Activated T-cell treated with anti-CD3 and anti-CD28 coated beads, Interleukin-2, amount 50 U/mL, for 24 hours (primary cell): Measurements from ENCODE around the gene MAN2B1.
"Not testable (repeated sequence)": the region's sequence is repeated elsewhere in the genome, so short reads cannot be mapped to it uniquely, and the experiment has no call there.

Experiments
- DNase-seq: peaks from one replicate; pipeline ENCODE4 v3.0.0-alpha.2; 2020
- H3K27ac Mint-ChIP-seq: 2 replicates; pipeline ENCODE4 v1.8.0; 2020; ENCODE audit warnings: mild to moderate bottlenecking, mixed read lengths
- H3K27me3 Mint-ChIP-seq: 2 replicates; pipeline ENCODE4 v1.8.0; 2020; ENCODE audit warnings: mixed read lengths
- H3K36me3 Mint-ChIP-seq: 2 replicates; pipeline ENCODE4 v1.8.0; 2020; ENCODE audit warnings: low read depth, mixed read lengths
- H3K4me1 Mint-ChIP-seq: 2 replicates; pipeline ENCODE4 v1.8.0; 2020; ENCODE audit warnings: low read depth, mixed read lengths
- H3K4me3 Mint-ChIP-seq: 2 replicates; pipeline ENCODE4 v1.8.0; 2020; ENCODE audit warnings: mild to moderate bottlenecking, moderate library complexity, mixed read lengths
- H3K9me3 Mint-ChIP-seq: 2 replicates; pipeline ENCODE4 v1.8.0; 2020; ENCODE audit warnings: mixed read lengths

Gene MAN2B1

DNA sequence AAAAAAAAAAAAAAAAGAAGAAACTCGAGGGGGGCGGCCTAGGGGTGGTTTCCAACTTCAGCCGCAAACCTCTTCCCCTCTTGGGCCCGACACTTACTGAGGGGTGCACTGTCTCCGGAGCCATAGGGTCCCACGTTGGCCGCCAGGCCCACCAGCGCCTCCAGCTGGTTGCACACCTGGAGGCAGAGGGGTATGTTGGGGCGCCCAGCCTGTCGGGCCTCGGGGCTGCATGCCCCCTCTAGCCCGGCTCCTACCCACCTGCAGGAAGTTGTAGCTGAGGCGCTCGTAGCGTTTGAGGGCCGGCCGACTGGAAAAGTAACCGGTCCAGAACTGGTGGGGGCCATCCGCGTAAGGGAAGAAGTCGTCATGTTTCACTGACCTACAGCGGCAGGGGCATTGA, 8.6 kb downstream of the MAN2B1 start:
- H3K4me1 Mint-ChIP-seq: no peaks in the 10 kb centered on the region
- no peaks in the 10 kb centered on the region for H3K27me3 Mint-ChIP-seq
- no peak overlapping the region for H3K4me3 Mint-ChIP-seq
- peaks cover 81% of the 10 kb centered on the region for H3K36me3 Mint-ChIP-seq
- H3K9me3 Mint-ChIP-seq: no peaks in the 10 kb centered on the region
- H3K27ac Mint-ChIP-seq: no peak overlapping the region
- no peak for DNase-seq

DNA sequence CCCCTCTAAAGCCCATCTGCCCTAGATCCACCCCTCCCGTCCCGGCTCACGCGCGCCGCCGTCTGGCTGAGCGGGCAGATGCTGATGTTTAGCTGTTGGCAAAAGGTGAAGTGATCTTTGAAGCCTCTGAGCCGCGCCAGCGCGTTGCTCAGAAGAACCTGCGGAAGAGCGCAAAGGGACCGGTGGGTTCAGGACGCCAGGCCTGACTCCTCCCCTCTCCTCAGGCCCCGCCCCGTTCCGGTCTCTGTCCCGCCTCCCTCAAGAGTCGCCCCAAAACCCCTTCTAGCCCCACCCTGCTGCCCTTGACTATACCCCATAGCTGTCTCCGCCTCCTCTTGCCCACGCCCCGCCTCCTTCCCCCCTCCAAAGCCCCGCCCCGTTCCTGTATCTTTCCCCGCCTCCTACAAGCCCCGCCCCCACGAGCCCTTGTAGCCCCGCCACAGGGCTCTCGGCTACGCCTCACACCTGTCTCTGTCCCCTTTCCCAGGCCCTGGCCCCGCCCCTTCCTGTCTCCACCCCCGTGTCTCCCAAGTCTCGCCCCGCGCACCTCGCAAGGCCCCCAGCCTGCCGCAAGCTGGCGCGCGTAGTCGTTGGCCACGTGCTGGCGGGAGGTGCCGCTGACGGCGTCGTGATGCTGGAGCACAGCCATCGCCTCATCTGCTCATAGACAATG, 9.5 kb downstream of the MAN2B1 start:
- Mint-ChIP-seq H3K4me3 (no peak overlapping the region), H3K36me3 (peaks cover 78% of the 10 kb centered on the region), H3K4me1 (no peaks in the 10 kb centered on the region), H3K9me3 (no peaks in the 10 kb centered on the region), H3K27me3 (no peaks in the 10 kb centered on the region), H3K27ac (no peak overlapping the region)
- no peak for DNase-seq

DNA sequence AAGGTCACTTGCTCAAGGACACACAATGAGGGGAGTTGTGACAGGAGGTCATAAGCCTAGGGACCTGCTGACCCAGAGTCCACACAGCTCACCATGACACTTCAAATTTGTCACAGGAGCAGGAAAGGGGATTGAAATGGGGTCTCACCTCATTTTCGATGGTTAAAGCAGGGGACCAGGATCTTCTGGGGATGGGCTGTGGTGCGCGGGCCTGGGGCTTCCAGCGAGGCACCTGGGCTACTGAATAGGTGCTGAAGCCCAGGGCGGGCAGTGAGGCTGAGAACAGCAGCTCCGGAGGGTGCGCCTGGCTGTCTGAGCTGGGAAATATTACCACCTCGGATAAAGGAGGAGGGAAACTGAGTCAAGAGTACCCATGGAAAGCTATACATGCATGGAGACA, 11.0 kb downstream of the MAN2B1 start:
- Mint-ChIP-seq H3K27ac (no peak overlapping the region), H3K4me3 (no peak overlapping the region), H3K36me3 (peaks cover 79% of the 10 kb centered on the region), H3K9me3 (no peaks in the 10 kb centered on the region), H3K4me1 (no peaks in the 10 kb centered on the region), H3K27me3 (no peaks in the 10 kb centered on the region)
- DNase-seq: no peak

DNA sequence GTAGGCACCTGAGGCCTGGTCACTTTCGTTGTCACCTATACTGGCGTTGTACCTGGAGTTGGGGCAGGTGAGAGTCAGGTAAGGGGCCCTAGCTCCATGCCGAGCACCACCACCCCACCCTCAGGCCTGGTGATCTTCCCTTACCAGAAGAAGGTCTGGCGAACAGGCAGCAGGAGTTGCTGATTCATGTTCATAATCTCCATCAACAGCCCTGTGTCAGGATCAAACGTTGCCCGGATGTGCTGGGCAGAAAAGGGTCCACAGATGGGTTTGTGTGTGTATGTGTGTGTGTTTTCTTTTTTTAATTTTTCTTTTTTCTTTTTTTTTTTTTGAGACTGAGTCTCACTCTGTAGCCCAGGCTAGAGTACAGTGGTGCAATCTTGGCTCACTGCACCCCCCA, 14.3 kb downstream of the MAN2B1 start:
- Mint-ChIP-seq H3K36me3 (peaks cover 74% of the 10 kb centered on the region), H3K4me3 (no peak overlapping the region), H3K9me3 (no peaks in the 10 kb centered on the region), H3K4me1 (no peaks in the 10 kb centered on the region), H3K27ac (no peak overlapping the region), H3K27me3 (no peaks in the 10 kb centered on the region)
- no peak for DNase-seq

DNA sequence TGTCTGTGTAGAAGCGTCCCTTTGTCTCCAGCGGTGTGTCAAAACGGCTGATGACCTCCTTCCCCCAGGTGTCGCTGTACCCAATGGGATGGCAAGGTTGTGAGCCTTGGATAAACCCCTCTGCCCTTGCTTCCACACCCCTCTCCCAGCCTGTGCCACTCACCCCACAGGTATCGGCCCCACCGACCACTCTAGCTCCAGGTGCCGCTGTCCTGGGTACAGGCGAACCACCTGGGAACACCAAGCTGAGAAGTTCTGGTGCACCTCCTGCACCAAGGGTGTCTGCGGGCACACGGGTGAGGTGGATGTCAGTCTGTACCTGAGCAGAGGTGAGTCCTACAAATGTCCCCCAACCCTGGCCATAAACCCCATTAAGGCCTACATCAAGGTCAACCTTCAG, 16.6 kb downstream of the MAN2B1 start:
- Mint-ChIP-seq H3K4me1 (no peaks in the 10 kb centered on the region), H3K9me3 (no peaks in the 10 kb centered on the region), H3K36me3 (peaks cover 67% of the 10 kb centered on the region), H3K4me3 (no peak overlapping the region), H3K27me3 (no peaks in the 10 kb centered on the region), H3K27ac (no peak overlapping the region)
- no peak for DNase-seq

DNA sequence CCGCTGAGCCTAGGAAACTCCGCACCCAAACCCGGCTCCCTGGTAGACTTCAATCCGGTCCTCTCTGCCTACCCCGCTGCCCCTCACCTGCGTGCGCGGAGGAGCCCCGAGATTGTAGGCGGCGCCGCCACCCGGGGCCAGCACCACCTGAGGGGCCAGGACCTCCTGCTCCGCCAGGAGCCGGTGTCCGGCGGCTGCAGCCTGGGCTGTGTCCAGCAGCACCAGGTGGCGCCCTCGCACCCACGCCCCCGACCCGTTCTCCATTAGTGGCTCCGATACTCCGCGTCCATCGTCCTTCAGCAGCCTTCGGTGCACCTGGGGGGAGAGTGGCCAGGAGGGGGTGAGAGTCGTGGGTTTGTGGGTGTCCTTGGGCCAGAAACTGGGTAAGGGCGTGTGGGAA, 18.5 kb downstream of the MAN2B1 start:
- H3K36me3 Mint-ChIP-seq: peaks cover 70% of the 10 kb centered on the region
- no peak for DNase-seq
- no peak overlapping the region for H3K27ac Mint-ChIP-seq
- H3K4me3 Mint-ChIP-seq: no peak overlapping the region
- no peaks in the 10 kb centered on the region for H3K9me3 Mint-ChIP-seq
- H3K27me3 Mint-ChIP-seq: no peaks in the 10 kb centered on the region
- H3K4me1 Mint-ChIP-seq: no peaks in the 10 kb centered on the region

DNA sequence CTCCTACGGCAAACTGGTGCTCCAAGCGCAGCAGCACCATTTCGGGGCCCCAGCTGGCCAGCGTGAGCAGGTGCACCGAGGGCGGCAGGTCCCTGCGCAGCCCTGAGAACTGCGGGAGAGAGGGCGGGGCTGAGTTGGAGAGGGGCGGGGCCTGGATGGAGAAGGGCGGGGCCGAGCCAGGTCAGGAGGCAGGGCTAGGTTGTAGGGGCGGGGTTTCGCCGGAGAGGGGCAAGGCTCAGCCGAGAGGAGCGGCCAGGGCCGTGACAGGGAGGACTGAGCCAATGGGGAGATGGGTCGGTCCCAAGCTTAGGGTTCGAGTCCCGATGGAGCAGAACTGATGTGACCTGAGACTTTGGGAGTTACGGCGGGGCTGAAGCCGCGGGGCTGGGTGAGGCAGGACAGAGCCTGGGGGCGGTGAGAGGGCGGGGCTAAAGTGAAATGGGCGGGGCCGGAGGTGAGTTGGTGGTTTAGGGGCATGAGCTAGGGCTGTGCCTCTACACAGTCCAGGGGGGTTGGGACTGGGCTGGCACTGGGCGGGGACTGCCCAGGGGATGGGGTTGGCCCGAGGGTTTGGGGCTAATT, 19.0 kb downstream of the MAN2B1 start:
- Mint-ChIP-seq H3K27me3 (no peaks in the 10 kb centered on the region), H3K4me1 (no peaks in the 10 kb centered on the region), H3K4me3 (no peak overlapping the region), H3K36me3 (peaks cover 74% of the 10 kb centered on the region), H3K27ac (no peak overlapping the region), H3K9me3 (no peaks in the 10 kb centered on the region)
- DNase-seq: peak; percentile 64

DNA sequence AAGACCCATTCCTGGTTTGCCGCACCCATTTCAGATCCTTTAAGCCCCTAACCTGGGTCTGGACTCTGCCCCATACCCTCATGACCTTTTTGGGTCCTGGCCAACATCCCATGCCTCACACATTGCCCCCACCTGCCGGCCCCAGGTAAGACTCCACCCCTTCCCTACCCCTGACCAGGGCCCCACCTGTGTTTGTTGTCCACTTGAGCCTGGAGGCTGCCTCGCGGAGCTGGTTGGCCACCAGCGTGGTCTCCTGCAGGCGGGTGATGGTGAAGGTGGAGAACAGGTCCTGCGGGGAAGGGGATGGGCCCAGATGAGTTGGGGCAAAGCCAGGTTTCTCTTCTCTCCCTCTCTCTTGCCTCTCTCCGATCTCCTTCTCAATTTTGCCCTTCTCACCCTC, 19.5 kb downstream of the MAN2B1 start:
- Mint-ChIP-seq H3K36me3 (peaks cover 75% of the 10 kb centered on the region), H3K4me1 (no peaks in the 10 kb centered on the region), H3K27me3 (no peaks in the 10 kb centered on the region), H3K27ac (peak overlapping the region; percentile 15), H3K9me3 (no peaks in the 10 kb centered on the region), H3K4me3 (no peak overlapping the region)
- DNase-seq: no peak

DNA sequence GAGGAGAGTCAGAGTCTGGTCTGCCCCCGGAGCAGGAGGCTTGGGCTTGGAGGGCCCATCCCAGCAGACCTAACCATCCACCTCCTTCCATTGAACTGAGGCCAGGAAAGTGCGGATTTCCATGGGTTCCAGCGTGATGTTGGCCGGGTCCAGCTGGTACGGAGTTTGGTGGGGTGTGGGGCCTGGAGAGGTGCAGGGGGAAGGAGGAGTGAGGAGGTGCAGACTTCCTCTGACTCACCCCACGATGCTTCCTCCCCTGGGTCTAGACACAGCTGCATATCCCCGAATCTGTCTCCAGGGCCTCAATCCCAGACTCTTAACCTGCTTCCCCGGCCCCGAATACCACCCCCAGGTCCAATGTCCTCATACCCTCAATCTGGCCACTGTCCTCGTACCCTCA, 20.0 kb downstream of the MAN2B1 start:
- Mint-ChIP-seq H3K27me3 (no peaks in the 10 kb centered on the region), H3K36me3 (peaks cover 70% of the 10 kb centered on the region), H3K4me1 (no peaks in the 10 kb centered on the region), H3K9me3 (no peaks in the 10 kb centered on the region), H3K4me3 (no peak overlapping the region), H3K27ac (peak overlapping the region; percentile 15)
- DNase-seq: no peak

DNA sequence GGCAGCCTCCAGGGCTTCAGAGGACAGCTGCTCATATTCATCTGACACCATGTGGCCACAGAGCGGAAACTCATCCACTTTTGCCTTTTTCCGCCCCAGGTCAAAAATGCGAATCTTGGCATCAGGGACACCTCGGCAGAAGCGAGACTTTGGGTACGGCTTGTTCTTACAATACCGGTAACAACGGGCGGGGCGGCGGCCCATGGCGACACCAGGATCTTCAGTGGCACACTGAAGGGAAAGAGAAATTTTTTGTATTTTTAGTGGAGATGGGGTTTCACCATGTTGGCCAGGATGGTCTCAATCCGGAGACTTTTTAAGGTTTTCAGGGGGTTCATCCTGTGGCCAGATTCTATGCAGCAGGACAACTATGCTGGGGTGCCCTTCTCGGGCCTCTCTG, 22.8 kb downstream of the MAN2B1 start:
- not testable (repeated sequence) for H3K9me3 Mint-ChIP-seq, H3K27me3 Mint-ChIP-seq, H3K27ac Mint-ChIP-seq, DNase-seq, H3K4me3 Mint-ChIP-seq, H3K4me1 Mint-ChIP-seq
- H3K36me3 Mint-ChIP-seq: peaks cover 53% of the 10 kb centered on the region

DNA sequence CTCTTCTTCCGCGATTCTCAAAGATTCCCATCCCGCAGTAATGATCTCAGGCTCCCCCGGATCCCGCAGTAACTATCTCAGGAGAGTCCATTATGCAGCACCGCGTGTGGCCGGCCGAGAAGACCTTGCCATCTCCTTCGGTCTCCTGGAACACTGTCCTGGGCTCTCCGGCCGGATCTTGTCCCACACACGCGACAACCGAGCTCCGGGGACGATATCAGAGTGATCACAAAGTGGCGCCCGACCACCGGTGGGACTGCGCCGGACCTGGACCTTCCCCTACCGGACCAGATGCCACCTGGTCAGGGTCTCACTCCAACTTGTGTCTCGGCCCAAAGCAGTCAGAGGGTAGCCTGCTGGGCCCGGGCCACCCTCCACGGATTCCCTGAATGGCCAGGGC, 24.0 kb downstream of the MAN2B1 start:
- Mint-ChIP-seq H3K36me3 (peaks cover 45% of the 10 kb centered on the region), H3K27me3 (no peaks in the 10 kb centered on the region), H3K27ac (no peak overlapping the region), H3K4me3 (no peak overlapping the region), H3K9me3 (no peaks in the 10 kb centered on the region), H3K4me1 (peaks cover 10% of the 10 kb centered on the region)
- no peak for DNase-seq

DNA sequence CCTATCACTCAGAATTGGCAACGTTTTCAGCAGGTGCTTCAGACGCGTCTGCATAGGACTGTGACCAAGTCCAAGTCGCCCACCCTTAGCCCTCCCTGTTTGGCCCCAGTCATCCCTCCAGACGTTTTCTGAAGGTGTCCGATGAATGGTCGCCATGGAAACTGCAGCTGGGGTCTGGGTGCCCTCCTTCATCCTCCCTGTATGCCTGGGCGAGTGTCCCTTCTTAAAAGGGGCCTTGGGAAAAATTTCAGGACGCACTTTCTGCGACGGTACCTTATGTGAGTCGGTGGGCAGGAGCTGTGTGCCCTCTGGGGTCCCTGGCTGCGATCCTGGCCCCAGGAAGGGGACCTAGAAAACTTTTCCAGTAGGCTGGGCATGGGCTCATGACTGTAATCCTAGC, 25.1 kb downstream of the MAN2B1 start:
- DNase-seq: no peak
- Mint-ChIP-seq H3K4me1 (peaks cover 17% of the 10 kb centered on the region), H3K9me3 (no peaks in the 10 kb centered on the region), H3K36me3 (peaks cover 38% of the 10 kb centered on the region), H3K27me3 (no peaks in the 10 kb centered on the region), H3K4me3 (no peak overlapping the region), H3K27ac (no peak overlapping the region)

DNA sequence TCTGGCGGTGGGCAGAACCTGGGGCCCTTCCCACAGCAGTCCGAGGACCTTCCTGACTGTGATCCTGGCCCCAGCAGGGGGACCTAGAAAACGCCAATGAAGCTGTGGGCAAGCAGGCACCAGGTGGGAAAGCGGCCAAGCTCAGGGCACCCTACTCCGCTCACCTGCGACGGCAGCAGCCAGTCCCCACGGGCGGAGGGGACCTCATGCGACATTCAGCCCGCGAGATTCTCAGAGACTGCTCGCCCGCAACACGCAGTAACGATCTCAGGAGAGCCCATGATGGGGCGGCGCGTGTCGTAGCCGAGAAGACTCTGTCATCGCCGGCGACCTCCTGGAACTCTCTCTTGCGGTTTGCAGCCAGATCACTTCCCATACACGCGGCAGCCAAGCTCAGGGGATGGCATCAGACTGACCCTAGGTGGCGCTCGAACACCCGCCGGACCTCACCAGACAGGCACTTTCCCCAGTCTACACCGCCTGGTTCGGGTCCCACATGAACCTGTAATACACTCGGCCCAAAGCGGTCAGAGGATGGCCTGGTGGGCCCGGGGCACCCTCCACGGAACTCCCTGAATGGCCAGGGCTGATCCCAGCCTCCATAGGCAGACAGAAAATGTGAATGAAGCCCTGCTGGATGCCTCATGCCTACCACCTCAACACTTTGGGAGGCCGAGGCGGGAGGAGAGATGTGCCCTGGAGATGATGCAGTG, 26.5 kb downstream of the MAN2B1 start:
- Mint-ChIP-seq H3K9me3 (no peaks in the 10 kb centered on the region), H3K4me3 (peak overlapping the region; percentile 73), H3K36me3 (peaks cover 33% of the 10 kb centered on the region), H3K27me3 (no peaks in the 10 kb centered on the region), H3K27ac (peak overlapping the region; percentile 84), H3K4me1 (peaks cover 22% of the 10 kb centered on the region)
- peak; percentile 91 for DNase-seq

DNA sequence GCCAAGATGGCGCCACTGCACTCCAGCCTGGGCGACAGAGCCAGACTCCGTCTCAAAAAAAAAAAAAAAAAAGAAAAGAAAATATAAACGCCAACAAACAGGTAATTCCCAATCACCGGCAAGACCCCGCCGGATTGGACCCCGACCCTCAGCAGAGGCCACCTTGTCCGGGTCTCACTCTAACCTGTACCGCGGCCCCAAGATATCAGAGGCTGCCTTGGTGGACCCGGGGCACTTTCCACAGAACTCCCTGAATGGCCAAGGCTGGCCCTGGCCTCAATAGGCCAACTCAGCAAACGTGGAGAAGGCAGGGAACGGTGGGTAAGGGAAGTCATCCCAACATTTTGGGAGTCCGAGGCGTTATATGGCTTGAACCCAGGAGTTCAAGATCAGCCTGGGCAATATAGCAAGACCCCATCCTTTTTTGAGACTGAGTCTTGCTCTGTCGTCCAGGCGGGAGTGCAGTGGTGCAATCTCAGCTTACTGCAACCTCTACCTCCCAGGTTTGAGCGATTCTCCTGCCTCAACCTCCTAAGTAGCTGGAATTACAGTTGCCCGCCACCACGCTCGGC, 27.8 kb downstream of the MAN2B1 start:
- Mint-ChIP-seq H3K9me3 (no peaks in the 10 kb centered on the region), H3K36me3 (peaks cover 29% of the 10 kb centered on the region), H3K27ac (no peak overlapping the region), H3K27me3 (no peaks in the 10 kb centered on the region), H3K4me3 (no peak overlapping the region), H3K4me1 (peaks cover 27% of the 10 kb centered on the region)
- no peak for DNase-seq

DNA sequence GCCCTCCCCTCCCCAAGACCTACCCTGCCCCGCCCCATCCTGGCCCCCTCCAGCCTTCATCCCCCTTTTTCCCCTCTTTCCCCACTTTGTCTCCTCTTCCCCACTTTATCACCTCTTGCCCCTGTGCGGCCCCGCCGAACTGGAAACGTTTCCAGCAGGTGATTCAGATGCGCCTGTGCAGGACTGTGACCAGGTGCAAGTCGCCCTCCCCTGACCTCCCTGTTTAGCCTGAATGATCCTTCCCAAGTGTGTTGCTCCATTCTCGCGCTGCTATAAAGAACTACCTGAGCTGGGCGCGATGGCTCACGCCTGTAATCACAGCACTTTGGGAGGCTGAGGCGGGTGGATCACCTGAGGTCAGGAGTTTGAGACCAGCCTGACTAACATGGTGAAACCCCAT, 29.9 kb downstream of the MAN2B1 start:
- peaks cover 34% of the 10 kb centered on the region for H3K36me3 Mint-ChIP-seq
- no peak for DNase-seq
- H3K4me1 Mint-ChIP-seq: peaks cover 27% of the 10 kb centered on the region
- H3K27ac Mint-ChIP-seq: no peak overlapping the region
- no peaks in the 10 kb centered on the region for H3K9me3 Mint-ChIP-seq
- H3K27me3 Mint-ChIP-seq: no peaks in the 10 kb centered on the region
- no peak overlapping the region for H3K4me3 Mint-ChIP-seq
